Measurements from ENCODE around the gene SLC7A10. TPM values are rescaled to one million over a fixed set of nuclear protein-coding genes. Genes with fewer than 3 reads are reported as not detected.
"Not testable (repeated sequence)": the region's sequence is repeated elsewhere in the genome, so short reads cannot be mapped to it uniquely, and the experiment has no call there.

Gene SLC7A10
- total RNA-seq, 1 donor from 2014 or later = not detected

DNA sequence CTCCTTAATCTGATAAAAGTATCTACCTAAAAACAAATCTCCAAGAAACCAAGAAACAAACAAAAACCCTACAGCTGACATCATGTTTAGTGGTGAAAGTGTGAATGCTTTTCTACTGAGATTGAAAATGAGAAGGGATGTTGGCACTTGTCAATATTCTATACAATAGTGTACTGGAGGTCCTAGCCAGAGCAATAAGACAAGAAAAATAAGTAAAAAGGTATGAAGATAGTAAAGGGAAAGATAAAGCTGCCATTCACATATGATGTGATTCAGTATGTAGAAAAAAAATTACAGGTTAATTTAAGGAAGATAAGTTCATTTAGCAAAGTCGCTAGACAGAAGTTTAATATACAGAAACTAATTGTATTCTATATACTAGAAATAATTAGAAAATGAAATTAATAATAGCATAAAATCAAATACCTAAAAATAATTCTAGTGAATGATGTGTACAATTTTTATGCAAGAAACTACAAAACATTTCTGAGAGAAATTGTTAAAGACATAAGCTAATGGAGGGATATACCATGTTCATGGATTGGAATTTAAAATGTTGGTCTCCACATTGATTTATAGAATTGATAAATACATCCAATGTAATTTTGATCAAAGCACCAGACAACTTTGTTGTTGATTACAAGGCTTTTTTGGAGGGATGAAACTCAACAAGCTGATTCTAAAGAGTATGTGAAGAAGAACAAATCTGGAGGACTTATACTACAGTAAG, 2.4 kb upstream of the SLC7A10 start:
- peaks cover 12% of the 10 kb centered on the region for H3K9me3 Mint-ChIP-seq (ENCODE audit: unreplicated experiment)
- H3K27ac Mint-ChIP-seq (ENCODE audit: unreplicated experiment) = no peak overlapping the region
- H3K4me3 Mint-ChIP-seq (ENCODE audit: unreplicated experiment) = no peak overlapping the region
- TF ChIP-seq, protein P1, sequence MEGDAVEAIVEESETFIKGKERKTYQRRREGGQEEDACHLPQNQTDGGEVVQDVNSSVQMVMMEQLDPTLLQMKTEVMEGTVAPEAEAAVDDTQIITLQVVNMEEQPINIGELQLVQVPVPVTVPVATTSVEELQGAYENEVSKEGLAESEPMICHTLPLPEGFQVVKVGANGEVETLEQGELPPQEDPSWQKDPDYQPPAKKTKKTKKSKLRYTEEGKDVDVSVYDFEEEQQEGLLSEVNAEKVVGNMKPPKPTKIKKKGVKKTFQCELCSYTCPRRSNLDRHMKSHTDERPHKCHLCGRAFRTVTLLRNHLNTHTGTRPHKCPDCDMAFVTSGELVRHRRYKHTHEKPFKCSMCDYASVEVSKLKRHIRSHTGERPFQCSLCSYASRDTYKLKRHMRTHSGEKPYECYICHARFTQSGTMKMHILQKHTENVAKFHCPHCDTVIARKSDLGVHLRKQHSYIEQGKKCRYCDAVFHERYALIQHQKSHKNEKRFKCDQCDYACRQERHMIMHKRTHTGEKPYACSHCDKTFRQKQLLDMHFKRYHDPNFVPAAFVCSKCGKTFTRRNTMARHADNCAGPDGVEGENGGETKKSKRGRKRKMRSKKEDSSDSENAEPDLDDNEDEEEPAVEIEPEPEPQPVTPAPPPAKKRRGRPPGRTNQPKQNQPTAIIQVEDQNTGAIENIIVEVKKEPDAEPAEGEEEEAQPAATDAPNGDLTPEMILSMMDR (IDR thresholded peaks at IDR 0.05; ENCODE audit: partially characterized antibody, unreplicated experiment) = no peak
- DNase-seq = no peak
- H3K27me3 Mint-ChIP-seq (ENCODE audit: unreplicated experiment) = peaks cover 27% of the 10 kb centered on the region
- peaks cover 17% of the 10 kb centered on the region for H3K36me3 Mint-ChIP-seq (ENCODE audit: unreplicated experiment)
- peaks cover 2% of the 10 kb centered on the region for H3K4me1 Mint-ChIP-seq (ENCODE audit: low read depth, unreplicated experiment)

DNA sequence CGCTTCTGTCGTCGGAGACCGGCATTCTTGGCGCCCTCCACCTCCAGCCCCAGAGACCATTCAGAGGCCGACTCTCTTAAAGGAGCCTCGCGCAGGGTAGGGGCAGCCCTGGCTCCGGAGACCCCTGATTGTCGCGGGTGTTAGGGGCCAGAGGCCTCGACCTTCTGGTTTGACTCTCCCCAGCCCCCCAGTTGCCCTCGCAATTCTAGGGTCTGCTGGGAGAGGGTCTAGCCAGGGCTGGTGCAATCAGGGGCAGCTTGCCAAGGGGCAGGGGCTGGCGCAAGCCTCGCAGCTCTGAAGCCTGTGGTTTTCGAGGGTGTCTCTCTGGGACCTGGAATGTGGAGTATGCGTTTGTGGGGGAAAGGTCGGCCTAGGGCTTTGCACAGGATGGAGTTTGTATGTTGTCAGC, 1.6 kb upstream of the SLC7A10 start:
- TF ChIP-seq, protein P1 (IDR thresholded peaks at IDR 0.05; ENCODE audit: partially characterized antibody, unreplicated experiment) = no peak
- H3K27me3 Mint-ChIP-seq (ENCODE audit: unreplicated experiment) = peaks cover 27% of the 10 kb centered on the region

DNA sequence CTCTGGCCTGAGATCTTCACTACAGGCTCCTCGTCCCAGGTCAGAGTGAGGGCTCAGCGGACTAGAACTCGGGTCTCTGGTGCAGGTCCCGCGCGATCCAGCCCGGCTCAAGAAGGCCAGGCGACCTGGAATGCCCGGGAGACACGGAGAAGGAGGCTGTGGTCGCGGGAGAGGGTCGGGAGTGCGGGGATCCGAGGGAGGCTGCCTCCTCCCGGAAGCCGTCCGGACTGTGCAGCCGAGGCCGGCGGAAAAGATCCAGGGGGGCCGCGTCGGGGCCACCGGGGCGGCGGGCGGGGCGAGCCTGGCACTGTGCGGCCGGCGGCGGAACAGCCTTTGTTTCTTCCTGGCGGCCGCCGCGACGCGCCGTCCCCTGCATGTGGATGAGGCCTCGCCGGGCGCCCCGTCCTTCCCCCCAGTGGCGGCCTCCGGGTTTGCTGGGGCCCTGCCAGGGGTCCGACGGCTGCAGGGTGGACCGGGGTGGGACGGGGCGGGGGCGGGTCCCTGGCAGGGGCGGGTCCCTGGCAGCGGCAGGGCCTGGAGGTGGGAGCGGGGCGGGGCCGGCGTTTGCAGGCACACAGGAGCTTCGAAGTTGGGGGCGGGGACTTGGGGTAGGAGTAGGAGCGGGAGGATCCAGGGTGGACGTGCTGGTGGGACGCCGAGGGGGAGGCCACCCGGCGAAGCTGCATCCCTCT, 1.0 kb upstream of the SLC7A10 start:
- TF ChIP-seq, protein P1 (IDR thresholded peaks at IDR 0.05; ENCODE audit: partially characterized antibody, unreplicated experiment) = no peak
- H3K4me1 Mint-ChIP-seq (ENCODE audit: low read depth, unreplicated experiment) = peaks cover 2% of the 10 kb centered on the region
- peak overlapping the region; percentile 57 for H3K4me3 Mint-ChIP-seq (ENCODE audit: unreplicated experiment)
- H3K36me3 Mint-ChIP-seq (ENCODE audit: unreplicated experiment) = peaks cover 17% of the 10 kb centered on the region
- DNase-seq = no peak
- H3K27ac Mint-ChIP-seq (ENCODE audit: unreplicated experiment) = no peak overlapping the region
- H3K9me3 Mint-ChIP-seq (ENCODE audit: unreplicated experiment) = peaks cover 12% of the 10 kb centered on the region
- peaks cover 25% of the 10 kb centered on the region for H3K27me3 Mint-ChIP-seq (ENCODE audit: unreplicated experiment)

More for the DNA sequence above, 1.6 kb upstream of the SLC7A10 start:
- Mint-ChIP-seq H3K4me1 (ENCODE audit: low read depth, unreplicated experiment) (peaks cover 2% of the 10 kb centered on the region), H3K9me3 (ENCODE audit: unreplicated experiment) (peaks cover 12% of the 10 kb centered on the region), H3K27ac (ENCODE audit: unreplicated experiment) (no peak overlapping the region), H3K36me3 (ENCODE audit: unreplicated experiment) (peaks cover 17% of the 10 kb centered on the region), H3K4me3 (ENCODE audit: unreplicated experiment) (no peak overlapping the region)
- no peak for DNase-seq

DNA sequence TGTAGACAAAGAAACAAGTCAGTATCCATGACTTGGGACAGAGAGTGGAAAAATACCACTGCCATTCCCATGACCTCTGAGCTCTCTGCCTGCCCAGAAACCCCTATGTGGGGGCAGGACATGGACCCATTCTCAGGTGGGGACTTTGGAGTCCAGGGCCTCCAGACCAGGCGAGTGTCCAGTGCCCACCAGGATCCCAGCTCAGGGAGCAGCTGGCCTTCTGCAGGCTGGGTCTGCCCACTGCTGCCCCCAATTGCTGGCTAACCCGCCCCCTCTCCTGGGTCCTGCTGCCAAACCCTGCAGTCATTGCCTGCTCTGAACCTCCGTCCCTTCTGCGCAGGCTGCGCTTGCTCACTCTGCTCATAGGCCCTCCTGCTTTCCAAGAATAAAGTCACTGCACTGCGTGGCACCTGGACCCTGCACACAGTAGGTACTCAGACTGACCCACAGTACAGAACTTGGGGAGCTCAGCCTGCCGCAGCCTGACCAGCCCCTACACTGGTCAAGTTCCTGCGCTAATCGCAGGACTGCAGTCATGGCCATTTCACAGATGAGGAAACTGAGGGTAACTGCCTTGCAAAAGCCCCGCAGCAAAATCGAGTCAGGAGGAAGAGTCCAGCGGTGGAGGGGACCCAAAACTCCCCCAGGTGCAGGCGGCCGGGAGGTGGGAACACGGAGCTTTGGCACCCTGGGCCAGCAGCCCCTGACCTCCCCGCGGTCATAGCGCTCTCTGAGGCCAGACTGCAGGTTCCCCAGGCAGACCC, 774 bp downstream of the SLC7A10 start:
- Mint-ChIP-seq H3K4me1 (ENCODE audit: low read depth, unreplicated experiment) (peaks cover 2% of the 10 kb centered on the region), H3K27me3 (ENCODE audit: unreplicated experiment) (peaks cover 19% of the 10 kb centered on the region), H3K27ac (ENCODE audit: unreplicated experiment) (no peak overlapping the region), H3K36me3 (ENCODE audit: unreplicated experiment) (peaks cover 27% of the 10 kb centered on the region), H3K4me3 (ENCODE audit: unreplicated experiment) (no peak overlapping the region), H3K9me3 (ENCODE audit: unreplicated experiment) (peaks cover 11% of the 10 kb centered on the region)
- DNase-seq = no peak
- TF ChIP-seq, protein P1 (IDR thresholded peaks at IDR 0.05; ENCODE audit: partially characterized antibody, unreplicated experiment) = no peak

DNA sequence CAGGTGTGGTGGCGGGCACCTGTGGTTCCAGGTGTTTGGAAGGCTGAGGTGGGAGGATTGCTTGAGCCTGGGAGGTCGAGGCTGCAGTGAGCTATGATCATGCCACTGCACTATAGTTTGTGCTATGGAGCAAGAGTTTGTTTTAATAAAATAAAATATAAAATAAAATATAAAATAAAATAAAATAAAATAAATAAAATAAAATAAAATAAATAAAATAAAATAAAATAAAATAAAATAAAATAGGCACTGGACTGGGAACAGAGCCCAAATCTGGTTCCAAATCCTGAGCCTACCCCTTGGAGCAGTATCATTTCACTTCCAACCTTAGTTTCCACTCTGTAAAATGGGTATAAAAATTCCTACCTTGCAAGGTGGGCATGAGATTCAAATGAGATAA, 3.4 kb downstream of the SLC7A10 start:
- DNase-seq; H3K4me1 Mint-ChIP-seq (ENCODE audit: low read depth, unreplicated experiment); H3K9me3 Mint-ChIP-seq (ENCODE audit: unreplicated experiment); H3K4me3 Mint-ChIP-seq (ENCODE audit: unreplicated experiment); H3K27ac Mint-ChIP-seq (ENCODE audit: unreplicated experiment): not testable (repeated sequence)
- Mint-ChIP-seq H3K36me3 (ENCODE audit: unreplicated experiment) (peaks cover 10% of the 10 kb centered on the region), H3K27me3 (ENCODE audit: unreplicated experiment) (peaks cover 11% of the 10 kb centered on the region)
